Transverse colon (tissue), 4 donors: Measurements from ENCODE around the gene C5orf34. TPM values are rescaled to one million over a fixed set of nuclear protein-coding genes. Genes with fewer than 3 reads are reported as not detected.
"Not testable (repeated sequence)": the region's sequence is repeated elsewhere in the genome, so short reads cannot be mapped to it uniquely, and the experiment has no call there.

Experiments
- DNase-seq: peaks from one replicate; pipeline ENCODE4 v3.0.0-alpha.2; 2019
- H3K27ac ChIP-seq, 4 donors: fragments of 200-600 bp; sonication (generic); 2 replicates each; pipeline ENCODE4 v1.5.1; 2016 to 2018; ENCODE audit warnings: inconsistent platforms in 4 of 4
- H3K27me3 ChIP-seq: fragments of 200-600 bp; sonication (generic); 2 replicates; pipeline ENCODE4 v1.5.1; 2017; ENCODE audit warnings: inconsistent platforms
- H3K36me3 ChIP-seq, 4 donors: fragments of 200-600 bp; sonication (generic); 2 replicates each; pipeline ENCODE4 v1.5.1; 2017 to 2019; ENCODE audit warnings: inconsistent platforms in 4 of 4
- H3K4me1 ChIP-seq, 4 donors: fragments of 200-600 bp; sonication (generic); 2 replicates each; pipeline ENCODE4 v1.5.1; 2017 to 2020; ENCODE audit warnings: inconsistent platforms in 4 of 4
- H3K4me3 ChIP-seq, 4 donors: fragments of 200-600 bp; sonication (generic); 1 replicate in 1 of 4; 2 replicates in 3 of 4; pipeline versions ENCODE4 v1.5.1 to v1.6.1; 2017 to 2019; ENCODE audit warnings: inconsistent platforms in 4 of 4
- H3K9me3 ChIP-seq, 2 donors: fragments of 200-600 bp; sonication (generic); 2 replicates each; pipeline ENCODE4 v1.5.1; 2017 to 2019; ENCODE audit warnings: inconsistent platforms in 2 of 2
- CTCF ChIP-seq, 5 experiments: fragments of 200-600 bp in 3 of 5; fragments of 450-650 bp in 2 of 5; sonication (generic) in 3 of 5; IDR thresholded peaks; 1 replicate in 2 of 5; 2 replicates in 3 of 5; pipeline ENCODE4 v1.5.1; 2016 to 2017; ENCODE audit warnings: antibody characterized with exemption in 5 of 5, inconsistent platforms in 3 of 5, mild to moderate bottlenecking in 2 of 5, moderate library complexity in 1 of 5
- EP300 ChIP-seq: sonication (generic); formaldehyde crosslinking; IDR thresholded peaks from one replicate; pipeline ENCODE4 v1.6.1; 2017; ENCODE audit warnings: antibody characterized with exemption, low read depth
- POLR2A ChIP-seq: fragments of 450-650 bp; IDR thresholded peaks from one replicate; pipeline ENCODE4 v1.6.1; 2016; ENCODE audit warnings: antibody characterized with exemption, mild to moderate bottlenecking, moderate library complexity
- POLR2AphosphoS5 ChIP-seq, 3 donors: sonication (generic); formaldehyde crosslinking; IDR thresholded peaks; one replicate each; pipeline ENCODE4 v1.6.1; 2016; ENCODE audit warnings: antibody characterized with exemption in 3 of 3
- WGBS, 2 donors: methylation state at CpG; one replicate each; pipeline ENCODE4 v1.1.5; 2018; ENCODE audit warnings: low coverage in 1 of 2; 5-methylcytosine and 5-hydroxymethylcytosine counted together
- in situ Hi-C, 4 donors: fragments of 200-750 bp; cut with MboI; loops; one replicate each; pipeline versions ENCODE4 v1.15.0 to v1.15.1; 2017; ENCODE audit warnings: low sequenced_read_pairs in 3 of 4, low pct_ligation_motif_present in 1 of 4, low pct_unique_long_range_greater_than_20kb in 1 of 4
- intact Hi-C: fragments of 100-400 bp; cut with DNase I; formaldehyde crosslinking; loops from one replicate; pipeline ENCODE4 v1.15.1; 2023; ENCODE audit warnings: low total_unique reads
- total RNA-seq, 4 donors: library from RNA; depleted of rRNA; stranded (reverse); fragments of >200 nt; gene quantifications; one replicate each; pipeline ENCODE4 v1.1.0, GENCODE V29; 2016

The C5orf34 gene
- total RNA-seq, 4 donors from 2014 or later = 0.55 to 4.0 (median 3.2) TPM; not detected in 1

GRCh38 chr5:43555895-43556606 lies 41.1 kb upstream of the C5orf34 start:
- no peak for TF ChIP-seq CTCF (IDR thresholded peaks at IDR 0.05)
- no peak for TF ChIP-seq EP300
- no peak for TF ChIP-seq POLR2A
- TF ChIP-seq POLR2AphosphoS5 (IDR thresholded peaks at IDR 0.05) = no peak
- DNase-seq = peak; percentile 66
- in situ Hi-C loops (no loop called here), intact Hi-C loops (loop anchor here (10.0 kb wide), 1 partner anchor 49 kb away; the partner anchor contains the start of gene NNT)
- Histone ChIP-seq H3K36me3 (peaks cover 0 to 6% (median 3%) of the 10 kb centered on the region in 4 donors), H3K27ac (peak overlapping the region; percentile 96 to 99 (median 97)), H3K9me3 (no peaks in the 10 kb centered on the region), H3K4me3 (peak overlapping the region; percentile 73 to 94 (median 86)), H3K4me1 (peaks cover 20 to 52% (median 24%) of the 10 kb centered on the region in 4 donors), H3K27me3 (no peaks in the 10 kb centered on the region)
- 1 to 3% methylated on average over 5 to 44 of the region's 44 CpGs for WGBS, 2 donors

- 72 to 100% methylated on average over 1 of the region's 1 CpG for WGBS, 2 donors
- Histone ChIP-seq H3K4me3 (no peak overlapping the region), H3K4me1 (peaks cover 20 to 55% (median 24%) of the 10 kb centered on the region in 4 donors), H3K27me3 (no peaks in the 10 kb centered on the region), H3K36me3 (peaks cover 0 to 6% (median 3%) of the 10 kb centered on the region in 4 donors), H3K9me3 (no peaks in the 10 kb centered on the region), H3K27ac (no peak overlapping the region)
- TF ChIP-seq POLR2A (no peak), CTCF (IDR thresholded peaks at IDR 0.05) (no peak), EP300 (no peak), POLR2AphosphoS5 (IDR thresholded peaks at IDR 0.05) (no peak)
- intact Hi-C loops = loop anchor here (10.0 kb wide), 1 partner anchor 50 kb away; the partner anchor contains the start of gene NNT
- in situ Hi-C loops = no loop called here
- no peak for DNase-seq
Measured at GRCh38 chr5:43554497-43554896, 39.5 kb upstream of the C5orf34 start.

GRCh38 chr5:43553381-43553780 lies 38.4 kb upstream of the C5orf34 start:
- intact Hi-C loops = loop anchor here (10.0 kb wide), 1 partner anchor 51 kb away; the partner anchor contains the start of gene NNT
- no peak for DNase-seq
- peaks cover 0 to 9% (median 3%) of the 10 kb centered on the region in 4 donors for H3K36me3 ChIP-seq
- no peak overlapping the region for H3K27ac ChIP-seq
- TF ChIP-seq POLR2A (no peak), EP300 (no peak), POLR2AphosphoS5 (IDR thresholded peaks at IDR 0.05) (no peak), CTCF (IDR thresholded peaks at IDR 0.05) (no peak)
- no peaks in the 10 kb centered on the region for H3K9me3 ChIP-seq
- in situ Hi-C loops = no loop called here
- H3K4me3 ChIP-seq = no peak overlapping the region
- H3K4me1 ChIP-seq = peaks cover 20 to 55% (median 24%) of the 10 kb centered on the region in 4 donors
- WGBS, 2 donors = 73 to 80% methylated on average over 1 to 2 of the region's 2 CpGs
- H3K27me3 ChIP-seq = no peaks in the 10 kb centered on the region

- no peak for DNase-seq
- 67 to 70% methylated on average over 2 of the region's 2 CpGs for WGBS, 2 donors
- H3K4me3 ChIP-seq = no peak overlapping the region
- no peaks in the 10 kb centered on the region for H3K9me3 ChIP-seq
- peaks cover 19 to 49% (median 23%) of the 10 kb centered on the region in 4 donors for H3K4me1 ChIP-seq
- in situ Hi-C loops (no loop called here), intact Hi-C loops (loop anchor here (10.0 kb wide), 1 partner anchor 53 kb away; the partner anchor contains the start of gene NNT)
- no peaks in the 10 kb centered on the region for H3K27me3 ChIP-seq
- H3K27ac ChIP-seq = no peak overlapping the region
- TF ChIP-seq CTCF (IDR thresholded peaks at IDR 0.05) (no peak), POLR2A (no peak), POLR2AphosphoS5 (IDR thresholded peaks at IDR 0.05) (no peak), EP300 (no peak)
- peaks cover 0 to 23% (median 7%) of the 10 kb centered on the region in 4 donors for H3K36me3 ChIP-seq
Measured at GRCh38 chr5:43551731-43552130, 36.8 kb upstream of the C5orf34 start.

GRCh38 chr5:43549272-43549671 lies 34.3 kb upstream of the C5orf34 start:
- H3K27ac ChIP-seq, intact Hi-C loops, H3K4me3 ChIP-seq, in situ Hi-C loops, H3K9me3 ChIP-seq, H3K27me3 ChIP-seq, DNase-seq: not testable (repeated sequence)
- peaks cover 3 to 32% (median 7%) of the 10 kb centered on the region in 4 donors for H3K4me1 ChIP-seq
- 89 to 95% methylated on average over 8 of the region's 8 CpGs for WGBS, 2 donors
- H3K36me3 ChIP-seq = peaks cover 0 to 45% (median 16%) of the 10 kb centered on the region in 4 donors
